NT2/D1 (cell line): ENCODE measurements around the gene EDC4.

Source experiments
- DNase-seq: peaks from one replicate; pipeline ENCODE4 v3.0.0-alpha.2; 2011; ENCODE audit warnings: low read depth, low spot score
- H3K27me3 ChIP-seq: 2 replicates; pipeline ENCODE4 v1.6.0; 2011; ENCODE audit warnings: mild to moderate bottlenecking; ENCODE audit not compliant: insufficient read length, insufficient read depth
- H3K36me3 ChIP-seq: 2 replicates; pipeline ENCODE4 v1.6.1; 2011; ENCODE audit warnings: mild to moderate bottlenecking, low read length, mixed read lengths; ENCODE audit not compliant: insufficient read depth, insufficient read length
- H3K4me1 ChIP-seq: 2 replicates; pipeline ENCODE4 v1.5.1; 2011; ENCODE audit not compliant: insufficient read depth, insufficient read length
- H3K4me3 ChIP-seq: 2 replicates; pipeline ENCODE4 v1.5.1; 2011; ENCODE audit warnings: low read depth; ENCODE audit not compliant: insufficient read length
- H3K9ac ChIP-seq: 2 replicates; pipeline ENCODE4 v1.6.0; 2011; ENCODE audit warnings: low read depth; ENCODE audit not compliant: insufficient read length
- H3K9me3 ChIP-seq: 2 replicates; pipeline ENCODE4 v1.5.1; 2011; ENCODE audit warnings: mild to moderate bottlenecking, low read length; ENCODE audit not compliant: insufficient read depth
- SUZ12 ChIP-seq: IDR thresholded peaks from 2 replicates; pipeline ENCODE4 v1.6.1; 2011; ENCODE audit not compliant: insufficient read length, insufficient read depth; ENCODE audit errors: extremely low read depth
- YY1 ChIP-seq: IDR thresholded peaks from 2 replicates; pipeline ENCODE4 v1.6.1; 2011; ENCODE audit not compliant: insufficient read length, insufficient read depth
- ZNF274 ChIP-seq: IDR thresholded peaks from 2 replicates; pipeline ENCODE4 v1.6.1; 2011; ENCODE audit warnings: mild to moderate bottlenecking, low read depth, low read length

Gene EDC4

DNA sequence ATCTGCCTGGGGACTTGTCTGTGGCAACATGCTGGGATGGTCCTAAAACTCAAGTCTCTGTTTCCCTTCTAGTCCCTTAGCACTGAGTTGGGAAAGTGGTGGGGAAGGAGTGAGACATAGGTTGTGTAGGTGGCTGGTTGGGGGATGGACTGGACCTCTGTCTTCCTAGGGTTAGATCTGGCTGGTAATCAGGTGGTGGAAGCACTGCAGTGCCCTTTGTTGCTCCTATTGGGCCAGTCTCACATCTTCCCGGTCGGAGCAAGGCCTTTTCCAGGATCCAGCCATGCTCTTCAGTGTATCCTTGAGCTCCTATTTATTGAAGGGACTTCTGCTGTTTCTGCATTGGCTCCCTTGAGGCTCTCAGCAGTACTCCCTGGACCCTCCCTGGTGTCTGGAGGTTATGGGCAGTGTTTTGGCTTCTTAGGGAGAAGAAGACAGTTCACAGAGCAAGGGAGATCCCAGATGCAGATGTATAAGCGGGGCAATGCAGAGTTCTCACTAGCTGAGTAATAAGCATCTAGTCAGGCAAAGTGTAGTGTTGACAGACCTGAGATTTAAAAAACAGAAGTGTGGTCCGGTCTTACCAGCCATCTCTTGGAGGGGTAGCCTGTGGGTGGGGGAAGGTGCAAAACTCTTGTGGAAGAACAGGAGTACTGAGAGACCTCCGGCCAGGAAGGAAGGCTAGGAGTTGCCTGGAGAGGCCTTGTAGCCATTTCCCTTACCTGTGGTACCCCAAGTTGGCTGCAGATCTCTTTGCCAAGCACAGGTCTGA, 27.4 kb upstream of the EDC4 start:
- Histone ChIP-seq H3K9ac (peak overlapping the region; percentile 95), H3K4me3 (peak overlapping the region; percentile 94), H3K9me3 (no peaks in the 10 kb centered on the region), H3K36me3 (peaks cover 51% of the 10 kb centered on the region), H3K4me1 (peaks cover 8% of the 10 kb centered on the region), H3K27me3 (no peaks in the 10 kb centered on the region)
- TF ChIP-seq ZNF274: no peak
- TF ChIP-seq YY1: no peak
- TF ChIP-seq SUZ12: no peak
- DNase-seq: no peak

DNA sequence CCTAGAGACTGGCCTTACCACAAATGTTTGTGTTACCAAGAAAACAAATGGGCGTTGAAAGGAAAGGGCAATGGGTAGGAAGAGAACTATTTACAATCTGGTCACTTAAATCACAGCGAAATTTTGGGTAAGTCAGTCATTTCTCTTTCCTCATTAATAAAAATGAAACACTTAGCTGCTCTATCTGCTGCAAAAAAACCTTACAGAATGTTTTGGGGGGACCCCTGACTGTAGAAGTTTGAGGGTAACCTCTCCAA, 26.9 kb upstream of the EDC4 start:
- no peak for DNase-seq
- H3K9me3 ChIP-seq: no peaks in the 10 kb centered on the region
- peaks cover 8% of the 10 kb centered on the region for H3K4me1 ChIP-seq
- peak overlapping the region; percentile 94 for H3K4me3 ChIP-seq
- no peaks in the 10 kb centered on the region for H3K27me3 ChIP-seq
- peaks cover 55% of the 10 kb centered on the region for H3K36me3 ChIP-seq
- TF ChIP-seq YY1 (no peak), SUZ12 (no peak), ZNF274 (no peak)
- H3K9ac ChIP-seq: peak overlapping the region; percentile 95

GRCh38 chr16:67846320-67847063, 26.4 kb upstream of the EDC4 start, which contains the start of gene NUTF2:
Gene NUTF2, plus strand, starts transcription at chr16:67846933. Its CDS starts 18,198 bp downstream, at chr16:67865131.
- H3K27me3 ChIP-seq: no peaks in the 10 kb centered on the region
- TF ChIP-seq YY1 (peak; percentile 15), ZNF274 (no peak)

GRCh38 chr16:67847064-67847861, 25.6 kb upstream of the EDC4 start, which contains the start of gene CENPT:
Gene CENPT, minus strand, starts transcription at chr16:67847693. Its CDS starts 13,834 bp downstream, at chr16:67833859.
- Histone ChIP-seq H3K9ac (peak within 1 kb of the TSS; percentile 98), H3K36me3 (peaks cover 63% of the 10 kb centered on the region), H3K4me3 (peak within 1 kb of the TSS; percentile 94), H3K27me3 (no peaks in the 10 kb centered on the region), H3K4me1 (peaks cover 8% of the 10 kb centered on the region), H3K9me3 (no peaks in the 10 kb centered on the region)
- no peak for DNase-seq
- TF ChIP-seq ZNF274 (no peak), SUZ12 (no peak), YY1 (no peak)

More at GRCh38 chr16:67846320-67847063, 26.4 kb upstream of the EDC4 start, which contains the start of gene NUTF2:
- Histone ChIP-seq H3K4me3 (peak within 1 kb of the TSS; percentile 94), H3K4me1 (peaks cover 8% of the 10 kb centered on the region), H3K9me3 (no peaks in the 10 kb centered on the region), H3K36me3 (peaks cover 58% of the 10 kb centered on the region), H3K9ac (peak within 1 kb of the TSS; percentile 98)
- DNase-seq: peak; percentile 98

DNA sequence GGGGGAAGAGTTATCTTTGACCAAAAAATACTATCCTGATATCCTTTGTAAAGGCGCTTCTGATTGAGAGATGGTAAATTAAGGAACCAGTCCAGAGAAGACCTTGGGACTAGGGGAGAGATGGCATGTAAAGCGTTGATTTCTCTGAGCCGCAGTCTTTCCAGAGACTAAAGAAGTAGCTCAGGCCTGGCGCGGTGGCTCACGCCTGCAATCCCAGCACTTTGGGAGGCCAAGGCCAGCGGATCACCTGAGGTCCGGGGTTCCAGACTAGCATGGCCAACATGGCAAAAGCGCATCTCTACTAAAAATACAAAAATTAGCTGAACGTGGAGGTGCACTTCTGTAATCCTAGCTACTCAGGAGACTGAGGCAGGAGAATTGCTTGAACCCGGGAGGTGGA, 24.7 kb upstream of the EDC4 start:
- peaks cover 8% of the 10 kb centered on the region for H3K4me1 ChIP-seq
- peak overlapping the region; percentile 94 for H3K4me3 ChIP-seq
- no peaks in the 10 kb centered on the region for H3K27me3 ChIP-seq
- DNase-seq: no peak
- H3K9ac ChIP-seq: peak overlapping the region; percentile 98
- TF ChIP-seq ZNF274: no peak
- TF ChIP-seq YY1: no peak
- no peak for TF ChIP-seq SUZ12
- peaks cover 64% of the 10 kb centered on the region for H3K36me3 ChIP-seq
- no peaks in the 10 kb centered on the region for H3K9me3 ChIP-seq

DNA sequence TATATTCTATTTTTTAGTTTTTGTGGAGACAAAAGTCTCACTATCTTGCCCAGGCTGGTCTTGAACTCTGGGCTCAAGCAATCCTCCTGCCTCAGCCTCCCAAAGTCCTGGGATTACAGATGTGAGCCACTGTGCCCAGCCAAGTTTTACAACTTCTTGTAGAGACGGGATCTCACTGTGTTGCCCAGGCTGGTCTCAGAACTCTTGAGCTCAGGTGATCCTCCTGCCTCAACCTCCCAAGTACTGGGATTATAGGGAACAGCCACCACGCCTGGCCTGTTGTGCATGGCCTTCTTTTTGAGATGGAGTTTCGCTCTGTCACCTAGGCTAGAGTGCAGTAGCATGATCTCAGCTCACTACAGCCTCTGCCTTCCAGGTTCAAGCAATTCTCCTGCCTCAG, 19.2 kb upstream of the EDC4 start:
- DNase-seq: no peak
- Histone ChIP-seq H3K36me3 (peaks cover 68% of the 10 kb centered on the region), H3K4me3 (no peak overlapping the region), H3K9me3 (no peaks in the 10 kb centered on the region), H3K9ac (no peak overlapping the region), H3K4me1 (peaks cover 25% of the 10 kb centered on the region), H3K27me3 (no peaks in the 10 kb centered on the region)
- no peak for TF ChIP-seq ZNF274
- no peak for TF ChIP-seq SUZ12
- TF ChIP-seq YY1: no peak

DNA sequence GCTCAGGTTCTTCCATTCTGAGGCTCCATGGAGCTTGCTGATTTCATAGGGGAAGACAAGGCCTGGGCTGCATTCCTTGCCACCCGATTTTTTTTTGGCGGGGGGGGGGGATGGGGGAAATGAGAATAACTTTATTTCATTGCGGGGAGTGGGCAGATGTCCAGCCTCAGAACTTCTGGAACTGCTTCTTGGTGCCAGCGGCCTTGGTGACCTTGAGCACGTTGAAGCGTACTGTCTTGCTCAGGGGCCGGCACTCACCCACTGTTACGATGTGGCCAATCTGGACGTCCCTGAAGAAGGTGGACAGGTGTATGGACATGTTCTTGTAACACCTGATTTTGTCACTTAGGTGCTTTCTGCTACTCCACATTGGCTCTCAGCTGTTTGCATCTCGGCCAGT, 17.1 kb upstream of the EDC4 start:
- Histone ChIP-seq H3K27me3 (no peaks in the 10 kb centered on the region), H3K4me1 (peaks cover 23% of the 10 kb centered on the region), H3K4me3 (no peak overlapping the region), H3K9me3 (no peaks in the 10 kb centered on the region), H3K9ac (no peak overlapping the region), H3K36me3 (peaks cover 66% of the 10 kb centered on the region)
- TF ChIP-seq SUZ12: no peak
- TF ChIP-seq ZNF274: no peak
- no peak for TF ChIP-seq YY1
- no peak for DNase-seq
